OCI-LY3 (cell line): ENCODE results near the gene CCR7.

Source experiments
- H2AFZ ChIP-seq: fragments of 200-600, 300-600 bp; shearing (Covaris generic); 2 replicates; pipeline ENCODE4 v1.6.0; 2014; ENCODE audit warnings: antibody characterized with exemption, low read depth, low read length
- H3K27ac ChIP-seq: fragments of 200-600, 300-600 bp; sonication (generic); 2 replicates; pipeline ENCODE4 v1.5.1; 2014; ENCODE audit warnings: mild to moderate bottlenecking, low read length, moderate library complexity, mixed read lengths
- H3K27me3 ChIP-seq: fragments of 200-600, 300-600 bp; sonication (generic); 2 replicates; pipeline ENCODE4 v1.6.1; 2014; ENCODE audit warnings: low read depth, low read length, mixed read lengths
- H3K36me3 ChIP-seq: fragments of 200-600, 300-600 bp; sonication (generic); replicated peaks from 2 replicates; pipeline ENCODE3; 2014; ENCODE audit warnings: low read depth, low read length, mixed read lengths
- H3K4me1 ChIP-seq: fragments of 300-600, 200-600 bp; sonication (generic); 2 replicates; pipeline ENCODE4 v1.6.1; 2014; ENCODE audit warnings: low read length, mixed read lengths
- H3K4me2 ChIP-seq: fragments of 200-600, 300-600 bp; sonication (generic); 2 replicates; pipeline ENCODE4 v1.6.1; 2014; ENCODE audit warnings: low read length, mixed read lengths
- H3K4me3 ChIP-seq: fragments of 300-600, 200-600 bp; sonication (generic); 2 replicates; pipeline ENCODE4 v1.5.1; 2014; ENCODE audit warnings: antibody characterized with exemption, mild to moderate bottlenecking, low read length, moderate library complexity
- H3K79me2 ChIP-seq: fragments of 300-600, 200-600 bp; shearing (Covaris generic); 2 replicates; pipeline ENCODE4 v1.6.1; 2014; ENCODE audit warnings: mild to moderate bottlenecking, low read length, mixed read lengths
- H3K9ac ChIP-seq: fragments of 300-600, 200-600 bp; shearing (Covaris generic); 2 replicates; pipeline ENCODE4 v1.6.0; 2014; ENCODE audit warnings: mild to moderate bottlenecking, low read length, moderate library complexity
- H3K9me3 ChIP-seq: fragments of 200-600, 300-600 bp; shearing (Covaris generic); 2 replicates; pipeline ENCODE4 v1.6.1; 2014; ENCODE audit warnings: low read length, mixed read lengths; ENCODE audit not compliant: insufficient read depth
- H4K20me1 ChIP-seq: fragments of 200-600, 300-600 bp; sonication (generic); 2 replicates; pipeline ENCODE4 v1.6.1; 2016; ENCODE audit warnings: low read length, mixed read lengths; ENCODE audit not compliant: insufficient read depth
- EZH2phosphoT487 ChIP-seq: fragments of 200-600 bp; shearing (Covaris generic); IDR thresholded peaks from 2 replicates; pipeline ENCODE4 v1.6.1; 2018; ENCODE audit warnings: antibody characterized with exemption, mixed run types, low read depth
- TF ChIP-seq, protein P1 (sequence below): fragments of 200-600, 300-600 bp; sonication (generic); IDR thresholded peaks from 2 replicates; pipeline ENCODE4 v1.5.1; 2014; ENCODE audit warnings: antibody characterized with exemption, low read length, low read depth

The CCR7 gene

DNA sequence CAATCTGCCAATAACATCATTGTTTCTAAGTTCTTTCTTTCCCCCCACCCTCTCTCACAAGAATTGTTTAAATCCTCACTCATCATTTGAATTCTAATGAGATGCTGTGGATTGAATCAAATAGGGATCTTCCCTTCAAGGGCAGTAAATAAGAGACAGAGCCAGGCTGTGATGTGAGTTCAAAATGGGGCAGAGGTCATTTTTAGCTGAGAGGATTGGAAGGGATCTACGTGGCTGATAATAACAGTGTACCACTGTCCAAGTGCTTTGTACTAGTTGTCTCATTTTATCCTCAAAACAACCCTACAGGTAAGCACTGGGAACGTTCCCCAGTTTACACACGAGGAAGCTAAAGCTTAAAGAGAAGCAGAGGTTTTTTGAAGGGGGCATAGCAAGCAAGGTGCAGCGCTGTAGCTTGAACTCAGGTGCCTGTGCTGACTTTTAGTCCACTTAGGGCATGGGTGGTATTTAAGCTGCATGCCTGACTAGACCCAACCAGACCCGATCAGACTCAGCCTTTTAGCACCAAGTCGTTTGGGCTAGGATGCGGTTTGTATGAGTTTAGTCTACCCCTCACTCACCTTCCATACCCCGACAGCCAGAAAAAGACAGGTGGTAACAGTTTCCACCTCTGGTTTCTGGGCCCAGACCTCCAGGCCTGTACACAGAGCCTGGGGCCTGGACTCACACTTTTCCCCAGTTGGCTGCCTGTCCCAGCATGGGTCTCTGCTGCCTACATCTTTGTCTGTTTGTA lies 39.2 kb upstream of the CCR7 start:
- peaks cover 75% of the 10 kb centered on the region for H3K4me1 ChIP-seq
- H3K27me3 ChIP-seq = no peaks in the 10 kb centered on the region
- peaks cover 10% of the 10 kb centered on the region; the same call in 1 of the 2 replicates for H3K79me2 ChIP-seq
- TF ChIP-seq, protein P1, sequence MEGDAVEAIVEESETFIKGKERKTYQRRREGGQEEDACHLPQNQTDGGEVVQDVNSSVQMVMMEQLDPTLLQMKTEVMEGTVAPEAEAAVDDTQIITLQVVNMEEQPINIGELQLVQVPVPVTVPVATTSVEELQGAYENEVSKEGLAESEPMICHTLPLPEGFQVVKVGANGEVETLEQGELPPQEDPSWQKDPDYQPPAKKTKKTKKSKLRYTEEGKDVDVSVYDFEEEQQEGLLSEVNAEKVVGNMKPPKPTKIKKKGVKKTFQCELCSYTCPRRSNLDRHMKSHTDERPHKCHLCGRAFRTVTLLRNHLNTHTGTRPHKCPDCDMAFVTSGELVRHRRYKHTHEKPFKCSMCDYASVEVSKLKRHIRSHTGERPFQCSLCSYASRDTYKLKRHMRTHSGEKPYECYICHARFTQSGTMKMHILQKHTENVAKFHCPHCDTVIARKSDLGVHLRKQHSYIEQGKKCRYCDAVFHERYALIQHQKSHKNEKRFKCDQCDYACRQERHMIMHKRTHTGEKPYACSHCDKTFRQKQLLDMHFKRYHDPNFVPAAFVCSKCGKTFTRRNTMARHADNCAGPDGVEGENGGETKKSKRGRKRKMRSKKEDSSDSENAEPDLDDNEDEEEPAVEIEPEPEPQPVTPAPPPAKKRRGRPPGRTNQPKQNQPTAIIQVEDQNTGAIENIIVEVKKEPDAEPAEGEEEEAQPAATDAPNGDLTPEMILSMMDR = no peak
- TF ChIP-seq EZH2phosphoT487 = no peak
- no peaks in the 10 kb centered on the region for H3K36me3 ChIP-seq
- no peak overlapping the region for H3K4me3 ChIP-seq
- H3K4me2 ChIP-seq = peak overlapping the region; percentile 20; the same call in 1 of the 2 replicates
- no peak overlapping the region for H3K9ac ChIP-seq
- 0 out of 2 replicates have a peak overlapping the region, but pooled peaks have one; percentile 9 for H3K27ac ChIP-seq
- no peak overlapping the region for H2AFZ ChIP-seq
- H3K9me3 ChIP-seq = no peaks in the 10 kb centered on the region
- no peaks in the 10 kb centered on the region for H4K20me1 ChIP-seq

DNA sequence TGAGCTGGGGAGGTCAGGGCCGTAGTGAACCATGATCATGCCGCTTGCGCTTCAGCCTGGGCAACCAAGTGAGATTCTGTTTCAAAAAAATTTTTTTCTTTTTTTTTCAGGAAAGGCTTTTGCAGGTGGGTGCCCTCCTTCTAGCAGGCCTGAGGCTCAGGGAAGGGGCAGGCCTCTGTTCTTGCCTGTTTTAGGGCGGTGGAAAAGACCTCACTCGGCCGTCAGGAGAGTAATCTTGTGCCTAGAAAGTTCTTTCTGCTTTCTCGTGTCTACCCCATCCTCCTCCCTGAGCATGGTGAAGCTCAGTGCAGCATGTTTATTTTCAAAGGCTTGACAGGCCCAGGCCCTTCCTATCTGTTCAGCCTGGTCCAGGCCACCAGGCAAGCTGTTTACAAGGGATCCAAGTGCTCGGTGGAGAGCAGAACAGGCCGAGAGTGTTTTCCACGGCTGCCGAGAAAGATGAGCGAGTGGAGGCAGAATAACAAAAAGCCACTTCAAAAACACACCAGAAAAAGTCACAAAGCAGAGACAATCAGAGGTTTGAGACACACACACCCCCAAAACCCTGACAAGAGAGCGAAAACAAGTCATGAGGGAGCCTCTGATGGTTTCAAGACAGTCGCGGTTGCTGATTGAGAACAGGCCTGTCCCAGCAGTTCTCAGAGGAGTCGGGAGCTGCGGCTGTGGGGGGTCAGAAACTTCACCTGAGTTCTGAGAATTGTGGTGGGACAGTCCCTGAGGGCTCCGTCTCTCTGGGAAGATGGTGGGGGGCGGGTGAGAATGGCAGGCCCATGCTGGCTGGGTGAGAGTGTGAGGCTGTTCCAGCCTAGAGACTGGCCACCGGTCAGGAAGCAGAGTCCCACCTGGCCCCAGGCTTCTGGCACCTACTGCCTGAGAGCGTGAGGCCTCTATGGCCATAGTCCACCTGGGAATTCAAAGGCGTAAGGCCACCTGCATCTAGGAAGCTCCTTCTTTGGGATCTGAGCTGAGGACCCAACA lies 37.5 kb upstream of the CCR7 start:
- H2AFZ ChIP-seq = peak overlapping the region; percentile 67
- H3K4me1 ChIP-seq = peaks cover 81% of the 10 kb centered on the region
- H3K27ac ChIP-seq = peak overlapping the region; percentile 88
- peak overlapping the region; percentile 31 for H3K4me3 ChIP-seq
- H3K27me3 ChIP-seq = no peaks in the 10 kb centered on the region
- H3K4me2 ChIP-seq = peak overlapping the region; percentile 61
- no peaks in the 10 kb centered on the region for H3K36me3 ChIP-seq
- peaks cover 10% of the 10 kb centered on the region for H3K79me2 ChIP-seq
- TF ChIP-seq, protein P1 = no peak
- no peak for TF ChIP-seq EZH2phosphoT487
- H4K20me1 ChIP-seq = no peaks in the 10 kb centered on the region
- H3K9ac ChIP-seq = peak overlapping the region; percentile 63
- no peaks in the 10 kb centered on the region for H3K9me3 ChIP-seq

DNA sequence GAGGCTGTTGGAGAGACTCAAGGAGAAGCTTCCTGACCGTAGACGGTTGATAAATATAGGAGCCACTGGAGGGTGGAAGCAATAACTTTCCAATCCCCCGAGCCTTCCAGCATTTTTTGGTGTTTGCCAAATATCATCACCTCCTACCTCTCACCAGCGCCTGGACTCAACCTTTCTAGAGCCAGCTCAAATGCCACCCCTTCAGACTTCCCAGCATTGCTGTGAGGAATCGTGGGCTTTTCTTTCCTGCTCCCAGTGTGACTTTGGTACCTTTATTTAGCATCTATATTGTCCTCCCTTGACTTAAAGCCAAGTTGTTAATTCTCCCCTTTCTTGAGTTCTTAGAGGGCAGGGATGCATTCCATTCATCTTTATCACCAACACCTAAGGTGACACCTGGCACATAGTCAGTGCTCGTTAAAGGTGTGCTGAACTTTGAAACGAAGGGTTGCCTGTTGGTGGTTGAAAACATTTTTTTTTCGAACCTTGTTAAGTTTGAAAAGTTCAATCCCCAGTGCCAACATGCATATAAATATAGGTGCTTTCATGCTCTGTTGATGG lies 35.3 kb upstream of the CCR7 start:
- no peaks in the 10 kb centered on the region; the same call in 1 of the 2 replicates for H3K9me3 ChIP-seq
- H3K79me2 ChIP-seq = peaks cover 18% of the 10 kb centered on the region
- H3K4me1 ChIP-seq = peaks cover 93% of the 10 kb centered on the region
- no peaks in the 10 kb centered on the region for H3K36me3 ChIP-seq
- H3K4me2 ChIP-seq = peak overlapping the region; percentile 97
- no peak overlapping the region for H3K4me3 ChIP-seq
- H3K27ac ChIP-seq = peak overlapping the region; percentile 99
- no peak overlapping the region for H3K9ac ChIP-seq
- no peaks in the 10 kb centered on the region for H4K20me1 ChIP-seq
- TF ChIP-seq, protein P1 = no peak
- TF ChIP-seq EZH2phosphoT487 = no peak
- no peaks in the 10 kb centered on the region for H3K27me3 ChIP-seq
- H2AFZ ChIP-seq = no peak overlapping the region

DNA sequence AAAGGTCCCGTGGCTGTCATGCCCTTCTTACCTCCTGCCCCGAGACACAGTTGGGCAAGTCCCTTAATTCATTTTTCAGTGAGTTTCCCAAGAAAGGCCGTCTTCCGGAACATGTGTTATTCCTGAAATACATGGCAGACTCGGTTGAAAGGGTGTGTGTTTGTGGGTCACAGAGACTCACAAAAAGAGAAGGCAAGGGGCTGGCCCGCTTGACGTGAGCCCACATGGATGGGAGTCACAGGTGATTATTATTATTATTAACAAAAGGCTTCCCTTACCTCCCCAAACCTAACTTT lies 34.1 kb upstream of the CCR7 start:
- H4K20me1 ChIP-seq = no peaks in the 10 kb centered on the region
- no peak overlapping the region for H2AFZ ChIP-seq
- H3K36me3 ChIP-seq = no peaks in the 10 kb centered on the region
- peak overlapping the region; percentile 92 for H3K9ac ChIP-seq
- no peaks in the 10 kb centered on the region; the same call in 1 of the 2 replicates for H3K9me3 ChIP-seq
- TF ChIP-seq, protein P1 = no peak
- TF ChIP-seq EZH2phosphoT487 = no peak
- peak overlapping the region; percentile 32 for H3K4me3 ChIP-seq
- peak overlapping the region; percentile 99 for H3K27ac ChIP-seq
- no peaks in the 10 kb centered on the region for H3K27me3 ChIP-seq
- peak overlapping the region; percentile 97 for H3K4me2 ChIP-seq
- H3K4me1 ChIP-seq = peaks cover 88% of the 10 kb centered on the region
- peaks cover 18% of the 10 kb centered on the region for H3K79me2 ChIP-seq
